Midbrain (tissue), 1 donor: ENCODE data around the gene SLC24A1.
A peak's percentile ranks its signal among the peaks of the same experiment; 100 is the strongest.

ENCODE experiments used
- DNase-seq: peaks from one replicate; lab custom pipeline; 2025; lab: John Stamatoyannopoulos, UW

The SLC24A1 gene

GRCh38 chr15:65618560-65619109 lies 3.1 kb upstream of the SLC24A1 start:
- DNase-seq = no peak

- DNase-seq = no peak
Measured at GRCh38 chr15:65619626-65620290, 2.0 kb upstream of the SLC24A1 start.

GRCh38 chr15:65620833-65621232 lies 905 bp upstream of the SLC24A1 start:
- DNase-seq = no peak

GRCh38 chr15:65623103-65623502 lies 1.4 kb downstream of the SLC24A1 start:
- no peak for DNase-seq

- DNase-seq = no peak
Measured at GRCh38 chr15:65626856-65627255, 5.1 kb downstream of the SLC24A1 start.

GRCh38 chr15:65629548-65629947 lies 7.8 kb downstream of the SLC24A1 start:
- no peak for DNase-seq

- no peak for DNase-seq
Measured at GRCh38 chr15:65630760-65631159, 9.0 kb downstream of the SLC24A1 start.

- DNase-seq = no peak
Measured at GRCh38 chr15:65631503-65631902, 9.8 kb downstream of the SLC24A1 start.

GRCh38 chr15:65632780-65633375 lies 11.1 kb downstream of the SLC24A1 start:
- no peak for DNase-seq

GRCh38 chr15:65633752-65634151 lies 12.0 kb downstream of the SLC24A1 start:
- DNase-seq = no peak

- no peak for DNase-seq
Measured at GRCh38 chr15:65634356-65634755, 12.6 kb downstream of the SLC24A1 start.

GRCh38 chr15:65638109-65638508 lies 16.4 kb downstream of the SLC24A1 start:
- no peak for DNase-seq

GRCh38 chr15:65638681-65639089 lies 16.9 kb downstream of the SLC24A1 start:
- peak; percentile 83 for DNase-seq

- DNase-seq = no peak
Measured at GRCh38 chr15:65639509-65639908, 17.8 kb downstream of the SLC24A1 start.

- DNase-seq = peak; percentile 19
Measured at GRCh38 chr15:65641768-65642475, 20.2 kb downstream of the SLC24A1 start.

- DNase-seq = no peak
Measured at GRCh38 chr15:65642594-65642993, 20.9 kb downstream of the SLC24A1 start.

- DNase-seq = no peak
Measured at GRCh38 chr15:65644282-65644681, 22.5 kb downstream of the SLC24A1 start.

GRCh38 chr15:65645392-65645791 lies 23.7 kb downstream of the SLC24A1 start:
- no peak for DNase-seq

- DNase-seq = no peak
Measured at GRCh38 chr15:65646486-65646885, 24.7 kb downstream of the SLC24A1 start.

- no peak for DNase-seq
Measured at GRCh38 chr15:65650312-65651041, 28.7 kb downstream of the SLC24A1 start.

GRCh38 chr15:65651042-65651322 lies 29.2 kb downstream of the SLC24A1 start:
- no peak for DNase-seq
